HG02571 (cell line): ENCODE data around the gene MTFR1L.

Source experiments
- ATAC-seq: cut with Tn5 transposase; IDR thresholded peaks from one replicate; pipeline ENCODE4 v1.9.1; 2021; ENCODE audit warnings: mild to moderate bottlenecking, moderate library complexity; ENCODE audit not compliant: unreplicated experiment

MTFR1L gene

DNA sequence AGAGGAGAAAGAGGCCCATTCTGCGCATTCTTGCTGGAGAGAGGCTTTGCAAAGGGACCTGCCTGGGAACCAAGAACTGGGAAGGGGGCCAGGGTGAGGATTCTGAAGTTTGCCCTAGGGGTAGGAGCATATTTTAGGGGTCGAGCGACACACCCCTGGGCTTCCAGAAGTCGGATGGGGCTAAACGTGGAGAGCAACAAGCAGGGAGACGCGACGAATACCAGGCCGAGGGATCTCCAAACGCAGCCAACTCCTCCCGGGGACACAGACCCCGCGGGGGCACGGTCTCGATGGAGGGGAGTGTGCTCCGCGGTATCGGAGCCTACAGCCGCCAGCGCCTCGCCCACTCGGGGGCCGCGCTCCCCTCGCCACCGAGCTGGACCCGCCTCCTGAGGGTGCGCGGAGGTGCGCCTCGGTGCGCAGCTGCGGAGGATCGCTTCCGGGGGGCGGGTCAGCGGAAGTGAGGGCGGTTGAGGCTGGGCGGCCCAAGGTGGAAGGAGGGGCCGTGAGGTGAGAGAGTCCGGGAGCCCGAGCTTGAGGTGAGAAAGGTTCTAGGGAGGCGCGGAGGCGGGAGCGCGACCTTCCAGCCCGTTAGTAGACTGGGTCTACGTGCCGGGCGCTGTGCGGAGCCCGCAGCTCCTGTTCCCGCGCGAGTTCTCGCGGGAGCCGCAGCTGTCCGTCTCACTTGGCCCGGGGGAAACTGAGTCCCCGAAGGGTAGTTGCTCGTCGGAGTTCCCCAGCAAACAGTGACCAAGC lies at the start of gene MTFR1L:
Gene MTFR1L (plus strand): TSS at position 464 of the 756 bp plus-strand sequence. CDS start 3,151 bp downstream, outside the sequence.
- ATAC-seq: peak; percentile 85

DNA sequence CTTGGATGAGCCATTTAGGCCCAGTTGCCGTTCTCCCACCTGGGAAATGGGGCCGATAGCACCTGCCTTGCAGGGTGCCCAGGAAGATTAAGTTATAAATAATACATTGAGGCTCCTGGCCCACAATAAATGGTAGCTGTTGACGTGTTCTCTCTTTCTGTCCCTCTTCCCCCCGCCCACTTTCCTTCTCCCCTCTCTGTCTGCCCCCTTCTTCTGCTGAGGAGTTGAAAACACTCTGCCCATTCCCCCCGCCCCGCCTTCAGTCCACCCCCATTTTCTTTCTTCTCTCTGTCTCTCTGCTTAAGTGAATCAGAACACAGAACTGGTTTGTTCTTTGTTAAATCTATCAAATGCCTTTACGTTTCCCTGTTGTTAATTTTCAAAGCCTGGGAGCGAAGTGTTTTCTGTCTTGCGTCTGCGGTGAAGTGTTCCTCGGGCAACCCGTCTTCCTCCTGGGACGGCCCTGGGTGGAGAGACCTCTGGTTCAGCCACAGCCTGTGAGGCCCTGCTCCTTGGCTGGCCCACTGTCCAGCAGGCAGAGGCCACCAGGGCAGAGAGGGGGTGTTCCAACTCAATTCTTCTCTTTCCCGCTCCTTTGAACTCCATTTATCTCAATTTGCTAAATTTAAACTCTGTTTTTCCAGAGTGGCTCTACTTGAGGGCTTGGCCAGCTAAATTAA lies 49.1 kb upstream of the MTFR1L start:
- no peak for ATAC-seq

DNA sequence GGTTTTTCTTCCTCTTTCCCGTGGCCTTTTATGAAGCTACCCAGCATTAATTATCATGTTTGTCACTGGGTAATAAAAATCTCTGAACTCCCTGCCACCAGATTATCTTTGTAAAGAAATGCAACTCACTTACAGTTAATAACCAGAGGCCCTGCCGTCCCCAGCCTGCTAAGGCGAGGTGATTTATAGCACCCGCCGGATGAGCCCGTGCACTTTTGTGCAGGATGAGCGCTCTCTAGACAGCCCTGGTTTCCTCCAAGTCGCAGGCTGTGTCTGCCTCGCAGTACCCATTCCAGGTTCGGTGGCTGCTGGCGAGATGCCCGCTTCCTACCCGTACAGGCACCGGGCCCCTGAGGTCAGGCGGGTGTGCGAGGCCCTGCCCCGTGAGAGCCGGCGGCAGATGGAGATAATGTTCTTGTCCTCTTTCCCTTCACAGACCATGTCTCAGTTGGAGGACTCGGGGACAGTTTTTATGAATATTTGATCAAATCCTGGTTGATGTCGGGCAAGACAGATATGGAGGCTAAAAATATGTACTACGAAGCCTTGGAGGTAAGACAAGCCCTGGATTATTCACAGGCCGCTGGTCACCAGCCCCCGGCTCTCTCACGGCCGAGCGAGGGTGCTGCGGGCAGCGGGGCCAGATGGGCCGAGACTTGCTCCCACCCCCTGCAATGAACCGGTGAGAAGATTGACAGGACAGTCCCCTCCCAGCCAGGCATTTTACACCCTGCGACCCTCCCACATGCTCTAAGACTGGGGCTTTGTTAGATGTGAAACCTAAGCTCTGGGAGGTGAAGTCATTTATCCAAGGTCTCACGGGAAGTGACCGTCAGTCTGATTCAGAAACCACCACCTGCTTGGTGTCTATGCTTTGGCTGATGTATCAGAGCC lies 48.3 kb upstream of the MTFR1L start:
- no peak for ATAC-seq

DNA sequence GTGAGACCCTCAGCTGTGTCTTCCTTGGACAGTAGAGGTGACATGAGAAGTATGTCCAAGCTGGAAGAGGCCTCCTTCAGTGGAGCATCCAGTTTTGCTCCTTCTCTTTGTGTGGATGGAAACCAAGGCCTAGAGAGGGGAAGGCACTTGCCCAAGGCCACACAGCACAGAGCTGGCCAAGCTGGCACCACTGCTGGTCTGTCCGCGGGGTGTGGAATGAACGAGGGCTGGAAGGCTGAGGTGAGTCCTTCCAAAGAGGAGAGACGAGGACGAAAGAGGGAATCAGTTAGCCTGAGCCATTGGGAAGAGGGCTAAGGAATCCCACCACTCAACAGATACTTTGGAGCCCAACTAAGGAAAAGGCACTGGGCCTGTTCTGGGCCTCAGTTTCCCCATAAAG lies 47.6 kb upstream of the MTFR1L start:
- ATAC-seq: no peak

DNA sequence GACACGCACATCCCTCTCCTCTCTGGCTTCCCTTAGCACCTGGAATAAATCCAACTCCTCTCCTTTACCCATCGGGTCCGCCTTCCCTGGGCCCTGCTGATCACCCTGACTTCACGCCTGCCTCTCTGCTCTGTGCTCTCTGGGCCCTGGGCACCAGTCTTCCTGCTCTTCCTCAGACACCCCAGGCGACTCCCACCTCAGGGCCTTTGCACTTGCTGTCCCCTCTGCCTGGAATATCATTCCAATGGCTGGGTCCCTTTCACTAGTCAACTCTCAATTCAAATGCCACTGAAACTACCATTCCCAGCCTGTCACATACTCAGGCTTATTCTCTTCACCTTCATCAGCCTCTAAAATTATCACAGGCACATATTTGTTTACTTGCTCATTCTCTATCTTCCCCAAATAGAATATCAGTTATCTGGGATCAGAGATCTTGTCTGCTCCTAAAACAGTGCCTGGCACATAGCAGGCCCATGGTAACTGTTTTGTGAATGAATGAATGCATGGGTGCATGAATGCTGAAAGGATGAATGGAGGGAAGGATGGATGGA lies 47.0 kb upstream of the MTFR1L start:
- ATAC-seq: no peak

DNA sequence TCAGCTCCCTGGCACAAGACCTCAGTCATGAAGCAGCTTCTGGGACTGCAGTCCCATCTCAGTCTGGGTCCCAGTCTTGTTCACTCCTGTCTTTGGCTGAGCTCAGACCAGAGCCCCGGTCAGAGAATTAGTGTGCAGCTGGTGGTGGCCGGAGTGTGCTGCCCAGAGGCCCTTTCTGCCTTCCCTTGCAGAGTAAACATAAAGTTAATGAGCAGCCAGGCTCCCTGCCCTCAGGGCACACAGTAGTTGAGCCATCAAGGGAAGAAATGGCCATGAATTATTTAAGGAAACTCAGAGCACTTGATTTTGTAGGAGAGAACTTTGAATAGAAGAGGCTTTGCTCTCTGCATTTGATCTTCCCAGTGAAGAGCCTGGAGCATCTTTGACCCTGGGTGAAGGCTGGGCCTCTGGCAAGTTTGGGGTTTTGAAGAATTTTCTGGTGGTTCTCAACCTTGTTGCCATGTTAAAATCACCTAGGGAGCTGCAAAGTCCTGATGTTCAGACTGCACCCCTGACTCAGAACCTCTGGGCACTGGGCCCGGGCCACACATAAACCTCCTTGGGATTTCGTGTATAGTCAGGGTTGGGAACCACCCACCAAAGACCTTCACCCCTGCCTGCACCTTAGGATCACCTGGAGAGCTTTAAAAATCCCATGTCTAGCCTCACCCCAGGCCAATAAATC lies 46.2 kb upstream of the MTFR1L start:
- no peak for ATAC-seq

DNA sequence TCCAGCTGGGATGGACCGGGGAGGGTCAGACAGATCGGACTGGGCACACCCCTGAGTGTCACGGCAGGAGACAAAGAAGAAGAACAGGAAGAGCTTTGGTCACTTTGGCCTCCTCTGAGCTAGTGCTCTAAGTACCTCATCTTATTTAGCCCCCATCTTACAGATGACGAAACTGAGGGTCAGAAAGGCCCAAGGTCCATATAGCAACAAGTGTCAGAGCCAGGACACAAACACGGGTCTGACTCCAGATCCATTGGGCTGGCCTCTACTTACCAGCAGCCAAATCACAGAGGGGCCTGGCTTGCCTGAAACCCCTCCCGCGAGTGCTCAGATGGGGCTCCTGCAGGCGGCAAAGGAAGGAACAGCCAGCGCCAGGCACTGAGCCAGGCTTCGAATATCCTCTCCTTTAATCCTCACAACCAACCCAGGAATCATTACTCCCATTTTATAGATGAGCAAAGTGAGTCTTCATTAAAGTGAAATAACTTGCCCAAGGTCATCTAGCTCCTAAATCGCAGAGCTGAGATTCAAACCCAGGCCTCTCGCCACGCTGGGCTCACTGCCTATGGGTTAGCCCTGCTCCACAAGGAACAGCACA lies 45.4 kb upstream of the MTFR1L start:
- ATAC-seq: no peak

DNA sequence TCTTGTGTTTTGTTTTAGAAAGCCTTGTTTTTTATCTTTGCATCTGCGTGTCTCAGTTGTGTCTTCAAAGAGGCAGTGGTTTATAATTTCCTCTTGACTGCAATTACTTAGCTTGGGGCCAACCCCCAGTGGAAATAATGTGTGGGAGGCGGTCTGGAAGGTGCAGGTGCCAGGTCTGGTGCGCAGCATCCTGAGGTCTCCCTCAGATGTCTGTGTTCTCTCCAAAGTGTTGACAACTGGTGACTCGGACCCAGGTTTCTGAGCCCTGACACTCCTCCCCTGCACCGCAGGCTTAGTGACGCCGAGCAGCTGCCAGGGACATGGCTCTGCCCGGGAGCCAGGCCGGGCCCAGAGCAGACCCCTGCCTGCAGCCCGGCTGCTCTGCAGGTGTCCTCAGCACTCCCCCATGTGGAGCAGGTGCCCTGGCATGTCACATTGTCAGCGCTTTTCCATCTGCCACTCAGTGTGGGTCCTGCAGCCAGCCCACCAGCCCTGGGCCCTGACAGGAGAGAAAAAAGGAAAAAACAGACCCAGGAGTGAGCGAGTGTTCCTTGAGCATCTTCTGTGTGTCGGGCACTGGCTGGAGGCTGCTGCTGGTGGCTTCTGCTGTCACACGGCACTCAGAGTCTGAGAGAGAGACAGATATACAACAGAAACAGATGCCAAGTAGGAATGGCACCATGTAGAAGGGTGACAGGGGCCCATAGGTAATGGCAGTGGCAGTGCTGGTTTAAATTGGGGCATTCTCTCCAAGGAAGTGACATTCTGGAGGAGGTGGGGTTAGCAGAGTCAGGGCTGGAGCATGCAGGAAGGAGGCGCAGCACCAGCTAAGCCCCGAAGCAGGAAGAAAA lies 44.6 kb upstream of the MTFR1L start:
- ATAC-seq: no peak

DNA sequence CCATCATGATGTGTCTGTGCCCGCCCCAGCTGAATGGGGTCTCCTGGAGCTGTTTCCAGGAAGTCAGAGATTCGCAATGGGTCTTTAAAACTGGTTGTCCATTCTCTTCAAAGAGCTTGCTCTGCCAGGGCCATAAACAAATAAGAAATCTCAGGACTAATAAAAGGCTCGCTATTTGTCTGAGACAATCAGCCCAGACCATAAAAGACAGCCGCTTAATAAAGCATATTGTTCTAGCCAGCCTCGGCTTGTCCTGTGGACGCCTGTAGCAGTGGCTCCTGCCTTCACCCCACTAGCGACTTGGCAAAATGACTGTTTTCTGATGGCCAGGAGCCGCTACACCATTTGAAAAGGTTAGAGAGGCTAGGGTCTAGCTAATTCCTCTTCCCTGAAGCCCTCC lies 40.4 kb upstream of the MTFR1L start:
- no peak for ATAC-seq

DNA sequence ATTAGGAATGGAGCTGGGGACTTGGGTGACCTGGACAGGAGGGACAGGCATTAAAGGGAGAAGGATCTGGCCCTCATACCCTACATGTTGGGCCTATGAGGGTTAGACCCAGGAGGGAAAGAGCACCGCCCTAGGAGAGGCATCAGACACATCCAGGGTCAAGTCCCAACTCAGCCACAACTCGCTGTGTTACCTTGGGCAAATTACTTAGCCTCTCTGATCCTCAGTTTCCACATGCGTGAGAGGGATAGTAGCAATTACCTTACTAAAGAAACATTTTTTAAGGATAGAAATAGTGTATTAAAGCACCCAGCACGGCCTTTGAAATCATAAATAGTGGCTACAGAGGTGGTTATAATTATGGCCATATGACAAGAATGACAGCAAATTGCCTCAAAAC lies 39.9 kb upstream of the MTFR1L start:
- no peak for ATAC-seq

DNA sequence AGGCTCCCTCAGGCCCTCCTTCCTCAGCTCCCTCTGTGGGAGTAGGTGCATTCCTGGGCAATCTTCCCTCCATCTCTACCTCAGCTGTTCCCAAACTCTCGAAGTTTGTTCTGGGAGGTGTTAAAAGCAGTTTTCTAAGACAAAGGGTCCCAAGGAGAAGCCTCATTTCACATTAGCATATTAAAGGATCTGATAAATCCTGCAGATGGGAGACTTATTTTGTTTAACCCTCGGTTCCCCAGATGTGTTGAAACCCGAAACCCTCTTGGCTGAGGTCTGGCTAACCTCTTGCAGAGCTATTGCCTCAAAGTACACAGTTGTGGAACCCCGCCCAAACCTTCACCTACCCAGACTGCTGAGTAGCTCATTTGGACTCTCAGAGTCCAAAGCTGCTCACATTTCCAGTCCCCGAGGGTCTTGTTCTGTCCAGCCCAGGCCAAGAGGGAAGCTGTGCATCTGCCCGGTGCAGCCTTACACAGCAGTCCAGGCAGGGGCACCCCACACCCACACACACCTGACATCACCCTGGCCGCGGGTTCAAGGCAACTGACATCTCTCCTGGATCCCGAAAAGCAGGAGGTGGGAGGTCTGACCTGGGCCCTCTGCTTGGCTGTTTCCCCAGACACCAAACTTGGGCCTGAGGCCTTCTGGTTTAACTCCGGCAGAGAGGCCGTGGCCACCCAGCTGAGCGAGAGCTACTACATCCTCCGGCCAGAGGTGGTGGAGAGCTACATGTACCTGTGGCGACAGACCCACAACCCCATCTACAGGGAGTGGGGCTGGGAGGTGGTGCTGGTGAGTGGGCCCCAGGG lies 39.2 kb upstream of the MTFR1L start:
- ATAC-seq: no peak

DNA sequence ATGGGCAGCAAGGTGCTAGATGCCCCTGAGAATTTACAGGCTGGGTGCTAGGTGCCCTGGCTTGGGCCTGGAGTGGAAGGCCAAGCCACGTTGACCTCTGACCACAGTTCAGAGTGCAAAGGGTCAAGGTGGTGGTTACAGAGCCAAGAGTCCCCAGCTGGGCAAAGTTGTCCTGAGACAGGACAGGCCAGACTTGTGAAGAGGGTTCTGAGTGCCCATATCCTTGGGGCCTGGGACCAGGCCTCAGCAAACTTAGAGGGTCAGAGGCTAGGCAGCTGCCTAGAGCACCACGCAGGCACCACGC lies 38.7 kb upstream of the MTFR1L start:
- no peak for ATAC-seq

DNA sequence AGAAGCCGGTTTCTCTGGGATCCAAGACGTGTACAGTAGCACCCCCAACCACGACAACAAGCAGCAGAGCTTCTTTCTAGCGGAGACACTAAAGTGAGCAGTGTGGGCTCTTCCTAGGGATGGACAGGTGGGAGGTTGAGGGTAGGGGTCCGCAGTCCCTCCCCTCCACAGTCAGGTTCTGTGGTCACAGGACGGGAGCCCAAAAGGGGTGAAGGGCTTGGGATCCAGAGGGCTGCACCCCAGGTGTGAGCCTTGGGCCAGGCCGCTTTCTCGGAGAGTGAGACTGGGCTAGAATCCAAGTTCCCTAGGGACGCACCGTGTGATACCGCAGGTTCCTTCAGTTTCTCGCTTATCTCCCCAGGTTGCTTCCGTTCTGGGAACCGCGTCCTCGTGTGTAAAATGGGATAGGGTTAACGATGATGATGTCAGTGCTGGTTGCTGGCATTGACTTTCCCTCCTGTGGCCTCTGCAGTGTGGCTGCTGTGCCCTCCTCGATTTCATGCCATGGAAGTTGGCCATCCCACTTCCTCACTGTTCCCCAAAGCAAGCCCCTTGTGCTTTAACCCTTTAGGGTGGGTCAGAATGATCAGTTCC lies 37.0 kb upstream of the MTFR1L start:
- no peak for ATAC-seq

DNA sequence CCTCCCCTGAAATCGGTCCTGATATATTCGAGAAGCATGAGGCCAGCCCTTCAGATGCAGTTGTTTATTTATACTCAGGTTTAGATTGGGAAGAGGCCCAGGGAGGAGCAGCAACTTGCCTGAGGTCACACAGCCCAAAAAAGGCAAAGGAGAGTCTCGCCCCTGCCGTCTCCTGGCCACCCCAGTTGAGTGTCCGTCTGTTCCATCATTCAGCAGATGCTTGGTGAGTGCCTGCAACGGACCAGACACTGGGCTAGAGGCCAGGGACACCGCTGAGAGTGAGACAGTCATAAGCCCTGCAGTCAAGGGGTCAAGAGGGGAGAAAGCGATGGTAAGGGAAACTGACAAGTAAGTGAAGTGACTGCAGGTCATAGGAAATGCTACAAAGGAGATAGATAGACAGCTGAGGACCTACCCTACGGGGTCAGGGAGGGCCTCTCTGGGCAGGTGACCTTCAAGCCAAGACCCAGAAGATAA lies 35.1 kb upstream of the MTFR1L start:
- ATAC-seq: no peak

DNA sequence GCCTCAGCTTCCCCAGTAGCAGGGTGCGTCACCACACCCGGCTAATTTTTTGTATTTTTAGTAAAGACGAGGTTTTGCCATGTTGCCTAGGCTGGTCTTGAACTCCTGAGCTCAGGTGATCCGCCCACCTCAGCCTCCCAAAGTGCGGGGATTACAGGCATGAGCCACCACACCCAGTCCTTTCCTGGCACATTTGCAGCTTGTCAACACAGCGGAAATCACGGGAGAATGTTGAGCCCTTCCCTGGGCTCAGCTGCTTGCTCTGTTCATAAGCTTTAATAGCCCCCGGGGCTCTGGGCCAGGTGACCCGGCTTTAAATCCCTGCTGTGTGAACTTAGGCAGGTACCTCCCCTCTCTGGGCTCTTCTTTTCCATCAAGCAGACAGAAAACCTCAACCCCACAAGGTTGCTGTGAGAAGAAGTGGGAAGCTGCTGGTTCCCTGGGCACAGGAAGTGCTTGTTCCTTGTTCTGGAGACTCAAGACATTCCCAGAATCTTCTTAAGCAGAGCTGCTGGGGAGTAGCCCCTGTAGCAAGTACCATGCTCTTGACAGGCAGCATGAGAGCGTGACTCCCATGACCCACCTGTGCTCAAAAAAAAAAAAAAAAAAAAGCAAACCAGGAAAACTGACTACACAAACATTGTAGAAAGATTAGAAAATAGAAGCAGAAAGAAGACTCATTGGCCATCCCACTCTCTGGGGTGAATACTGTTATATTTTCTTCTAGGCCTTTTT lies 34.3 kb upstream of the MTFR1L start:
- ATAC-seq: no peak

DNA sequence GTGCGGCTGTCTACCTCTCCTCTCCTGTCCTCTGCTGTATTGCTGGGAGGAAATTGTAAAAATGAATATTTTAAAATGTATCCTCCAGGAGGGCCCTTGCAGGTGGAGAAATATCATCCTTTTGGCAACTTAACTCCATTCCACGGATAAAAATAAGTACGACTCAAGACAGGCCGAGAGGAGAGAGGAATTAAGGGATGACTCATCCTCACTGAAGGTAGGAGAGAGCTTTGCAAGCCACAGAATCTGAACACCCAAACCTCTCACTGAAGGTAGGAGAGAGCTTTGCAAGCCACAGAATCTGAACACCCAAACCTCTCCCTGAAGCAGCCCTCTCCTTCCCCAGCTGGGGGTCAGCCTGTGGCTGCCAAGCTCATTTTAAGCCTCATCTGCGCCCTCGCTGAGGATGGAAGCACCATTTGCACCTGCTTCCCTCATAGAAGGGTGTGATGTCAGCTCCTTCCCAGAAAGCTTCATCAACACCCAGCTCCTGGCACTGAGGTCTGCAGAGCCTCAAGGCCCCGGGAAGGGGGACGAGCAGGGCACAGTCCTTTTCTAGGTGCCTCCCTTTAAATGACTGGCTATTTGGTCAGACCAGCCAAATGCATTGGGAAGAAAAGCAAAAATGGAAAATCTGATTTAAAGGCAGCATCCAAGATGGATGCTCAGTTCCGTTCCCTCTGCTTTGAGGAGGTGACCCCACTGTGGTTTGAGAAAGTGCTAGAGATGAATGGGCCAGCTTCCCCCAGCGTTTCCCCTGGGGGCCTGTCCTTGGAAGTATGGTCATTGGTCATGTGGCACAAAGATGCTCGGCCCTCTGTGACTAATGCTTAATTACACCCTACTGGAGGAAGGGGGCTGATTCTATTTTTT lies 32.6 kb upstream of the MTFR1L start:
- no peak for ATAC-seq

DNA sequence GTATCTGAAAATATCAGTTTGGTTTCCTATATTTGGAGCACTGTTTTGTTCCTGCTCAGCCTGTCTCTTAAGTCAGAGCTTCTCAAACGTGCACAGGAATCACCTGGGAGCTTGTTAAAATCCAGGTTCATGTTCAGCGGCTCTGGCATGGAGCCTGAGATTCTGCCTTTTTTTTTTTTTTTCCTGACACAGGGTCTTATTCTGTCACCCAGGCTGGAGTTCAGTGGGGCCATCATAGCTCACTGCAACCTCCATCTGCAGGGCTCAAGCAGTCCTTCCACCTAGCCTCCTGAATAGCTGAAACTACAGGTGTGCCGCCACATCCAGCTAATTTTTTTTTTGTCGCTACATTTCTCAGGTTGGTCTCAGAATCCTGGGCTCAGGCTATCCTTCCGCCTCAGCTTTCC lies 32.0 kb upstream of the MTFR1L start:
- ATAC-seq: no peak
